Activated T-cell treated with anti-CD3 and anti-CD28 coated beads, Interleukin-2, amount 50 U/mL, for 48 hours (primary cell): ENCODE data around the gene HIF3A.
A peak's percentile ranks its signal among the peaks of the same experiment; 100 is the strongest.
"Not testable (repeated sequence)": the region's sequence is repeated elsewhere in the genome, so short reads cannot be mapped to it uniquely, and the experiment has no call there.

Source experiments
- DNase-seq, 2 experiments: peaks; one replicate each; pipeline ENCODE4 v3.0.0-alpha.2; 2020

Gene HIF3A

DNA sequence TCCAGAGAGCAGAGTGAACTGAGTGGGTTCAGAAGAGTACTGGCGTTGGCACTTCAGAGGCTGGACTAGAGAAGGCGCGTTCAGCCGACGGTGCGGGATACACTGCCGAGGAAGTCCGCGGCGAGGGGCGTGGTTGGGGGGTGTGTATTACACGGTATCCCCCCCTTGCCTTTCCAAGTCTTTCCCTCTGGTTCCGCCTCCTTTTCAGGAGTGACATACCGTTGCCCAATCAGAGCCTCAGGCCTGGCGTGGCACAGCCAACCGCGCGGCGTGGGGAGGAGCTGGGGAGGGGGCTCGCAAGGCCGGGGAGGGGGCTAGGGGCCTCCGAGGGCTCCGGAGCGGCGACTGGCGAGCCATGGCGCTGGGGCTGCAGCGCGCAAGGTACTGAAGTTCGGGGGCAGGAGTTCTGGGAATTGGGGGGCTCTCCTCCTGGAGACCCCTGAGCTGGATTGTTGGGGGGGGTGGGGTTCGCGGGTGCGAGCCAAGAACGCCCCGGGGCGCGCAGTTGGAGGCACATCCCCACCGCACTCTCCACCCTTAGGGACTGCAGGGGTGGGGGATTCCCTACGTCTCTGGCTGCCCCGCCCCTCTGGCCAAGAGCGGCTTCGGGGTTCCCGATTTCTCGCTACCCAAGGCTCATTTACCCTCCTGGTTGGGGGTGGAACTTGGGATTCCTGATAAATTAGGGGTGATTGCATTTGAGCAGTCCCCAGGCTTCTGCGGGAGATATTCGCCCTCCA lies at the start of gene HIF3A:
HIF3A (plus strand) TSS at position 321 of the 740 bp plus-strand sequence; CDS start at position 356, 35 bp downstream.
- no peak for DNase-seq

DNA sequence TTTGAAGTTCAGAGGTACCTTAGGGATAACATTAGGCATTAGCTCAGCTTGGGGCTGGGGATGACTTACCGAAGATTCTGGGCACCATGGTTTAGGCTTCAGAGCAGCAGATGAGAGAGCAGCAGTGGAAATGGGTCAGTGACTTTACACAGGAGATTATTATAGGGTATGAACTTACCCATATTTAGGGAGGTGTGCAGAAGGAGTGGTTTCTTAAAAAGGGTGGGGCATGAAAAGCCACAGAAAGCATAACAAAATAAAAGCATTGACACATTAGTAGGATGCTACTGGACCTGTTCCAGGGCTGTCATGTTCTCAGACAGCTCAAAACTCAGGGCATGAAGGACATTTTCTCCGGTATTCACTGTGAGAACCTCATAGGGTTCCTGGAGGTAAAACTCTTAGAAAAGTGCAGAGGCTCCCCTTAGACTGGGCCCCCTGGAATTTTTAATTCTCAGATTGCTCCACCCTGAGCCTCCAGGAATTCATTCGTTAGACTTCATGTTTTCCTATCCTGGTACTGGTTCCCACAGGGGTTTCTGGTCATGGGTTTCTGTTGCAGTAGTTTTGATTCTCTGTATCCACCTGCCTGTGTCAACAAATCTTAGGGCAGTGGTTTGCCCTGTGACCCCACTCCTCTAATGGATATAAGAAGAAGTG lies 46.6 kb upstream of the HIF3A start:
- no peak for DNase-seq

GRCh38 chr19:46251416-46251815 lies 45.4 kb upstream of the HIF3A start:
- DNase-seq: no peak

DNA sequence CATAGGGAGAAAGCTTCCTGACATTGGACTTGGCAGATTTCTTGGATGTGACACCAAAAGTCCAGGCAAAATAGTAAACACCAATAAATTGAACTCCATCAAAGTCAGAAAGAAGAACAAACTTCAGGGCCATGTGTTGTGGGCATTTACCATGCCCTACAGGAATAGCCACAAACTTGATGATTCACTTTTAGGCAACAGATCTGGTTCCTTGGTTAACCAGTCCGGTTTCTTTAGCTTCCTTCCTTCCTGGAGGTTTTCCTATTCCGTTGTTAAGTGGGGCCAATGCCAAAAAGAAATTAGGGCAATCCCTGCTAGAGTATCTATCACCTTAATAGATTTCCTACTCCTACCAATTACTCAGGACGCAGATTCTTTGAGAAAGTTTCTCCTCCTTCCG lies 42.1 kb upstream of the HIF3A start:
- no peak for DNase-seq

DNA sequence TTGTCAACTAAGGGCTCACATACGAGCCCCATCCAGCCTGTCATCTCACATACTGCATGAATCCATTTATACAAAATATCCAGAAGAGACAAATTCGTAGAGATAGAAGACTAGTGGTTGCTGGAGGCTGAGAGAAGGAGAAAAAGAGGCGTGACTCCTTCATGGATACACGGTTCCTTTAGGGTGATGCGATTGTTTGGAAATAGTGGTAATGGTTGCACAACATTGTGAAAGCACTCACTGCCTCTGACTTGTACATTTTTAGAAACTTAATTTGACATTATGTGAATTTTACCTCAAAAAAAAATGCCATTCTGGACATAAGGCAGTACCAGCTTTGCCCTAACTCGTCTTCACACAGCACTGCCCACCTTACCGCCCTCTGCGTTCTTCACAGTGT lies 40.0 kb upstream of the HIF3A start:
- DNase-seq: no peak

DNA sequence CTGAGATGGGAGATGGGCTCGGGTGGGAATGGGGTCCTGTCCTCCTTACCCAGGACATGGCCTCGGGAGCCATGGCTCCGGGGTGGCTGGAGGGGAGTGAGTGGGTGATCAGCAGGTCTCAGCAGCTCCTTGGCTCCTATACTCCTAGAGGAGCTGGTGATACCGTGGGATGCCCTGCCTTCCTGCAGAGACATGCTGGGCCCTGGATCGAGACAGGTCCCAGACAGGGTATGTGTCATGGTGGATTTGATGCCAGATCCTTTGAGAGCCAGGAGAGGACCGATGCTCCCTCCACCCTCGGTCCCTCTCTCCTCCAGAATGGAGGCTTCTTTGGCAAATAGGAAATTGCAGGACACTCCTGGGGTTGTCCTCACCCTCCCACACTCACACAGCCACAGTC lies 35.3 kb upstream of the HIF3A start:
- not testable (repeated sequence) for DNase-seq

DNA sequence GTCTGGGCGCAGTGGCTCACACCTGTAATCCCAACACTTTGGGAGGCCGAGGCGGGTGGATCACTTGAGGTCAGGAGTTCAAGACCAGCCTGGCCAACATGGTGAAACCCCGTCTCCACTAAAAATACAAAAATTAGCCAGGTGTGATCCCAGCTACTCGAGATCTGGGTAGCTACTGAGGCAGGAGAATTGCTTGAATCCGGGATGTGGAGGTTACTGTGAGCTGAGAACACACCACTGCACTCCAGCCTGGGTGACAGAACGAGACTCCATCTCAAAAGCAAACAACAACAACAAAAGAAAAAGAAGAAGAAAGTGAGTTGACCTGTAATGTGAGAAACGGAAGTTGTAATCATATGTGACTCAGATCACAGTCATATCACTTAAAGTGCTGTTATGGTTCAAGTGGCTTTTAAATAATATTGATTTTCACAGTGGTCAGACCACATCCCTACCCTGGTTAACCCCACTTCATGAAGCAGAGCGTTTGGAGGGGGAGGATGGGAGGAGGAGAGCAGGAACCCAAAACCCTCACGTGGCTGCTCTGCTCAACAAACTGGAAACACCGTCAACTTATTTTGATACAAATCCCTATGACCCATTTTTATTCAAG lies 34.1 kb upstream of the HIF3A start:
- peak; percentile 63 to 70 for DNase-seq

DNA sequence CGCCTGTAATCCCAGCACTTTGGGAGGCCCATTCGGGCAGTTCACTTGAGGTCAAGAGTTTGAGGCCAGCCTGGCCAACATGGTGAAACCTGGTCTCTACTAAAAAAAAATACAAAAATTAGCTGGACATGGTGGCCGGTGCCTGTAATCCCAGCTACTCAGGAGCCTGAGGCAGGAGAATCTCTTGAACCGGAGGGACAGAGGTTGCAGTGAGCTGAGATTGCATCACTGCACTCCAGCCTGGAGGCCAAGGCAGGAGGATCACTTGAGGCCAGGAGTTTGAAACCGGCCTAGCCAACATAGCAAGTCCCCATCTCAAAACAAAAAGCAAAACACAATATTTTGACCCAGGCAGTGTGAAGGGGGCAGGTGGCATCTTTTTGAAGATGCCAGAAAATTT lies 32.0 kb upstream of the HIF3A start:
- not testable (repeated sequence) for DNase-seq

DNA sequence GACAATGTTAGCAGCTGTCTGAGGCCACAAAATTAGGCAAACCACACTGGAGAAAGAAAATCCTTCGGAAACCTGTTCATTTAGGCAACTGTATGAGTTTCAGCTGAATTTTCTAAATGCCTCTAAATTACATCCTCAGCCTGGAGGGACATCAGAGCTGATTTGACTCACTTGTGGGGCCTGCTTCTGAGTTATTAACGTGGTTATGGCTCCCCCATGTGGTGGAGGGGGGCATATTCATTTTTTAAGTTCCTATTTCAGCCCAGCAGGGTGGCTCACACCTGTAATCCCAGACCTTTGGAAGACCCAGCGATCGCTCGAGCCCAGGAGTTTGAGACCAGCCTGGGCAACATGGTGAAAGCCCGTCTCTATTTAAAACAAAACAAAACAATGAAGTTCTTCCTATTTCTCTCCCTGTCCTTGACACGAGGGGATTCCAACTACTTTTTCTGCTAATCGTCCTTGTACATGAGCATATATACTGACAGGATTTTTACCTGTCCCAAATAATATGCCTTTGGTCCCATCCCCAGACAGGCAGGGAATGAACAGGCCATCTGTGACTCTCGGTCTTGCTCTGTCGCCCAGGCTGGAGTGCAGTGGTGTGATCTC lies 31.5 kb upstream of the HIF3A start:
- peak; percentile 75 to 77 for DNase-seq

GRCh38 chr19:46269101-46269500 lies 27.7 kb upstream of the HIF3A start:
- no peak for DNase-seq

DNA sequence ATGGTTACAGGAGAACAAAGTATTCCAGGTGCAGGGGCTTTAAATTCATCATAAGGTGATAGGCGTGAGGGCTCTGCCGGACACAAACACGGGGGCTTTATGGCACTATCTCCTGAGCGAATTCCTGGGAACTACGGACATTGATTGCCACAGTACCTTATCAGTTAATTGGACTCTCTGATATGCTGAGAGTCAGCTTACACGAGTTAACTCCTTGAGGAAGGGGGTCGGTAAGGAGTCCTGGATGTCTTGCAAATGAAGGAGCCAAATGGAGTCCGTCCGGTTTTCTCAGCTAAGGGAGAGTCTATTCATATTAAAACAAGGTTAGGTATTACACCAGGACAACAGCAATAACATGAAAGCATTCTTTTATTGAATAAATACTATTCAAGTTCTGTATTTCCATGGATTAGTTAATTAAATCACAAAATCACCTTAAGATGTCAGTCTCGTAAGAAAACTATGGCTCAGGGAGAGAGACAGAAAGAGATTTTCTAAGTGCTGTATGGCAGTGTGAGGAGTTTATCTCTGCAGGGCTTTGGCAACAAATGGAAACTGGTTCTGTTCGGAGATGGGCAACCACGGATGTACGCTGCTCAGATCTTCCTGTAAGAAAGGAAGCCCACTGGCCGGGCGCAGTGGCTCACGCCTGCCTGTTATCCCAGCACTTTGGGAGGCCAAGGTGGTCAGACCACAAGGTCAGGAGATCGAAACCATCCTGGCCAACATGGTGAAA lies 26.2 kb upstream of the HIF3A start:
- DNase-seq: no peak

DNA sequence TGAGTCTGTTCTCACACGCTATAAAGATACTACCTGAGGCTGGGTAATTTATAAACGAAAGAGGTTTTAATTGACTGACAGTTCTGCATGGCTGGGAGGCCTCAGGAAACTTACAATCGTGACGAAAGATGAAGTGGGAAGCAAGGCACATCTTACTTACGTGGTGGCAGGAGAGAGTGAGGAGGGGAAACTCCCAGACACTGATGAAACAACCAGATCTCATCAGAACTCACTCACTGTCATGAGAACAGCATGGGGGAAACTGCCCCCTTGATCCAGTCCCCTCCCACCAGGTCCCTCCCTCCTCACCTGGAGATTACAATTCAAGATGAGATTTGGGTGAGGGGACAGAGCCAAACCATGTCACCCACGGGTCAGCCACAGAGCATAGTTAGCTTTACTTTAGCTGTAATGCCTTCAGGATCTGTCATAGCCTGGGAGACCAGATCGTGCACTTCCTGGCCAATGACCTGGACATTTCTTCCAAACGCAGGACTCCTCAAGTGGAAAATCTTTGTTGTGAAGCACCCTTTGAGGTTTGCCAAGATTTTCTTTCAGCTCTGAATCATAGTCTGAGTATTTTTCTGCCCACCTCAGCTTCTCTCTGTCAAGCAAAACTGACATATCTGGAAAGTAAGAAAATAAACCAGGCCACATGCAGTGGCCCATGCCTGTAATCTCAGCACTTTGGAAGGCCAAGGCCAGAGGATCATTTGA lies 25.2 kb upstream of the HIF3A start:
- DNase-seq: peak; percentile 33 to 36

GRCh38 chr19:46273931-46274330 lies 22.9 kb upstream of the HIF3A start:
- DNase-seq: not testable (repeated sequence)

DNA sequence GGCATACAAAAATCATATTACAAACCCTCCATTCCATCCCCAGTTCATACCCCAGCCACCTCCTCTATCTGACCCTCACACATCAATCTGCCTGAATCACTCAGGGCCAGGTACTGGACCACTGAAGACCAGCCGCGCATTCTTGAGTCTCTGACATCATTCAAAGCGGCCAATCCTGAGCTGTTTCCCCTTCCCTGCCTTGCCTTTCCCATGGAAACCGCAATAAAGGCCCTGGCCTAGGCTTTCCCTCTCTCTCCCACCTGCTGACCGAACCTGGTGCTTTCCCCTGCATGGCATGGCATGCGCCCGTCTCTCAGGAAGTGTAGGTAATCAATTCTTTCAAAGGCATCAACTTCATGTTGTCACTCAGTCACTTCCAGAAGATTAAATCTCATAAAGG lies 17.7 kb upstream of the HIF3A start:
- no peak for DNase-seq

GRCh38 chr19:46283771-46284170 lies 13.1 kb upstream of the HIF3A start:
- DNase-seq: no peak

DNA sequence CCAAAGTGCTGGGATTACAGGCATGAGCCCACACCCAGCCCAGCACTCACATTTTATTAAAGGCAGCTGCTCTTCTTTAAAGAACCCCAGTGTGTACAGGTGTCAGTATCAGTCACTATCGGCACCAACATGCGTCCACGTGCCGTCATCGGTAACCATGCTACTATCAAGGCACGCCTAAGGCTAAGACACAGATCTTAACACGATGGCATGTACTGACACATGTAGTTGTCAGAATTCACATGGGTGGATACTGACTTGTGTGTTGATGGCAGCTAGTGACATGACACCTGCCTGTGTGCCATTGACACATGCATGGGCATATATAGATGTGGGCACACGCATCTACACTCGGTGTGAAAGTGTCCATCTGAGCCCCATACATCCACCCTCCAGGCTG lies 12.2 kb upstream of the HIF3A start:
- no peak for DNase-seq

- DNase-seq: no peak
These were observed 9.3 kb upstream of the HIF3A start for GRCh38 chr19:46287585-46287984.

DNA sequence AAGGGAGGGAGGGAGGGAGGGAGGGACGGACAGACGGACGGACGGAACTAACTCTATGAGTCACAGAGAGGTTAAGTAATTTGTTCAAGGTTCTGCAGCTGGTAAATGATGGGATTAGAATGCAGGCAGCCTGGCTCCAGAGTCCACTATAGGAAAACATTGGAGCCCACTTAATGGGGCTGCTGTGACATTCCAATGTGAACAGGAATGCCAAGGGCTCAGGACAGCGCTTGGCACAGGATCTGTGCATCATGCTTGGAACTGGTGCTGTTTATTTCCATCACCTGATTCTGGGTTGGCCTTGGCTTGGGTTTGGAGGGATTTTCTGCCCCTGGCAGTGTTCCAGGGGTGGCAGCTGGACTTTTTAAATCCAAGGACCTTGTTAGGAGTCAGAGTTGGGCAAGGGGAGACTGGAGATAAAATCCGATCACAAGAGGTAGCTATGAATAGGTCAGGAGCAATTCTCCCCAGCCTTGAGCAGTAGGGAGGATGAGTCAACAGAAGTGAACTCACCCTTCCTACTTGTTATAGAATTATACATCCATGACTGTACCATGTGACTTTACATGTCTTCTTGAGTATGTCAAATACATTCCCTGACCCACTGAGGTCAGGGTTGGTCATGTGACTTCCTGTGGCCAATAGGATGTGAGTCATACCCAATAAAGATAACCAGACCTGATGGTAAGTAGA lies 7.8 kb upstream of the HIF3A start:
- no peak for DNase-seq

DNA sequence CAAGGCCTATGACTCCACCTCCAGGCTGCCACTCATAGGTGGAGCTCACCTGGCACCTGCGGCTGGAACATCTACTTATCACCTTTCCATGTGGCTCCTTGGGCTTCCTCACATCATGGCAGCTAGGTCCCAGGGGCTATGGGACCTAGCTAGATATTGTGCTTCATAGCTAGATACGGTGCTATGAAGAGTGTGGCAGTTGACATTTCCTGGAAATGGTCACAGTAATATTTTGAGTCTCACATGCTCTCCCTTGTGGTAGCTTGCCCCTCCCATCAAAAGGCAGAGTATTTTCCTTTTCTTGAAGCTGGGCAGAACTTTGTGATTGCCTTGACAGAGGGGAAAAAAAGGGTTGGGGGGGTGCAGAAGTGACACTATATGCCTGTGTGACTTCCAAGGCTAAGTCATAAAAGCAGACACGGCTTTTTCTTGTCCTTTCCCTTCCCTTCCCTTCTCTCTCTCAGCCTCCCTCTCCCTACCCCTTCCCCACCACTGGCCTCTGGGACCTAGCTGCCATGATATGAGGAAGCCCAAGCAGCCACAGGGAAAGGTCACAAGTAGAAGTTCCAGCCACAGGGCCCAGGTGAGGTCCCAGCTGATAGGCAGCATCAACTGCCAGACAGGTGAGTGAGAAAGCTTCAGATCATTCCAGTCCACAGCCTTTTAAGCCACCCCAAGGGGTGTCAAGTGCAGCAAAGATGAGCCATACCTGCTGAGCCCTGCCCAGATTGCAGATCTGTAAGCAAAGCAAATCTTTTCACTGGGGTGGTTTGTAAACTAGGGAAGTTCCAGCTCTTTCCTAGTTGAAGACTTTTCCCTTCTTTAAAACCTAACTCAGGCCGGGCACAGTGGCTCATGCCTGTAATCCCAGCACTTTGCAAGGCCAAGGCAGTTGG lies 6.9 kb upstream of the HIF3A start:
- no peak for DNase-seq

- DNase-seq: no peak
These were observed 5.0 kb upstream of the HIF3A start for GRCh38 chr19:46291829-46292228.

- no peak for DNase-seq
These were observed 2.3 kb upstream of the HIF3A start for GRCh38 chr19:46294494-46294893.
